Right hindlimb (tissue), 1 donor: ENCODE measurements around the gene SCAPER.
A peak's percentile ranks its signal among the peaks of the same experiment; 100 is the strongest.
"Not testable (repeated sequence)": the region's sequence is repeated elsewhere in the genome, so short reads cannot be mapped to it uniquely, and the experiment has no call there.

Experiments
- DNase-seq: peaks from one replicate; pipeline ENCODE4 v3.0.0-alpha.2; 2018

The SCAPER gene

GRCh38 chr15:76465728-76466127, 439.4 kb downstream of the SCAPER start:
- DNase-seq, result no peak

- no peak for DNase-seq
These were observed 440.9 kb downstream of the SCAPER start for GRCh38 chr15:76464247-76464646.

GRCh38 chr15:76460871-76461270, 444.3 kb downstream of the SCAPER start:
- DNase-seq, result no peak

- DNase-seq, result no peak
These were observed 444.8 kb downstream of the SCAPER start for GRCh38 chr15:76460347-76460746.

GRCh38 chr15:76451540-76451939, 453.6 kb downstream of the SCAPER start:
- no peak for DNase-seq

- DNase-seq, result no peak
These were observed 455.7 kb downstream of the SCAPER start for GRCh38 chr15:76449455-76449854.

GRCh38 chr15:76448755-76449154, 456.4 kb downstream of the SCAPER start:
- DNase-seq, result no peak

- no peak for DNase-seq
These were observed 457.3 kb downstream of the SCAPER start for GRCh38 chr15:76447728-76448441.

GRCh38 chr15:76440441-76440840, 464.7 kb downstream of the SCAPER start:
- DNase-seq, result no peak

GRCh38 chr15:76439542-76439941, 465.6 kb downstream of the SCAPER start:
- DNase-seq, result no peak

GRCh38 chr15:76433798-76434400, 471.2 kb downstream of the SCAPER start:
- DNase-seq, result no peak

- DNase-seq, result not testable (repeated sequence)
These were observed 472.1 kb downstream of the SCAPER start for GRCh38 chr15:76433036-76433435.

GRCh38 chr15:76432604-76433003, 472.5 kb downstream of the SCAPER start:
- DNase-seq, result no peak

GRCh38 chr15:76431971-76432370, 473.2 kb downstream of the SCAPER start:
- no peak for DNase-seq

- DNase-seq, result not testable (repeated sequence)
These were observed 474.4 kb downstream of the SCAPER start for GRCh38 chr15:76430711-76431110.

- no peak for DNase-seq
These were observed 475.5 kb downstream of the SCAPER start for GRCh38 chr15:76429661-76430060.

GRCh38 chr15:76426941-76427340, 478.2 kb downstream of the SCAPER start:
- no peak for DNase-seq

GRCh38 chr15:76418352-76419140, 486.6 kb downstream of the SCAPER start:
- no peak for DNase-seq

GRCh38 chr15:76401285-76401684, 503.9 kb downstream of the SCAPER start:
- DNase-seq, result no peak

- no peak for DNase-seq
These were observed 506.6 kb downstream of the SCAPER start for GRCh38 chr15:76398317-76399104.

- peak; percentile 27 for DNase-seq
These were observed 511.5 kb downstream of the SCAPER start for GRCh38 chr15:76393614-76394013.

GRCh38 chr15:76391847-76392246, 513.3 kb downstream of the SCAPER start:
- DNase-seq, result no peak

- DNase-seq, result no peak
These were observed 513.8 kb downstream of the SCAPER start for GRCh38 chr15:76391309-76391708.
